ENCODE measurements around the gene ATRX. TPM values are rescaled to one million over a fixed set of nuclear protein-coding genes. Genes with fewer than 3 reads are reported as not detected.

Gene ATRX
- total RNA-seq, 1 donor from 2014 or later, result 106 TPM

DNA sequence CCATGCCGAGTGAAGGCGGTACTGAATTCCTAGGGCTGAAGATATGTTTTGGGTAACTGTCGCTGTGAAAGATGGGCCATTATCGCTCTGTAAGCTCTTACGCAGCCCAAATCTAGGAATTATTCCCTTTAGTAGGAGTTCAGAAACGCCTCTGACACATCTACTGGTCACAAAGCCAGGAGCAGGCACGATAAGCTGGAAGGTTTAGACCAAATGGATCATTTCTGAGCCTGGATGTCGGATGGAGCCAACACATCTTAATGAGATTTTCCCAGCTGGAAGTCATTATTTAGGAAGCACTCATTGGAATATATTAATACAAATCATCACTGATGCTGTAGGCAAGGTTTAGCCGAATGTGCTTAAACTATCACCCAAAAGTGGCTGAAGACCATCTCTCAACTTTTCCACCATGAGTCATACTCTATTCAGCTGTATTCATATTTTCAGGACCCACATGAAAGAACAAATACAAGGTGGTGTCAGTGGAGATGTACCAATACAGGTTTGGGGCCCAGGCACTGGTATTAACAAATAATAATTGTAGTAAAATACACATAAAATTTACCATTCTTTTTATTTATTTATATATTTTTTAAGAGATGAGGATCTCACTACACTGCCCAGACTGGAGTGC lies 34.2 kb upstream of the ATRX start:
- H3K4me3 Mint-ChIP-seq (ENCODE audit: unreplicated experiment), result no peak overlapping the region
- FAIRE-seq, result peak; percentile 13
- Histone ChIP-seq H3K36me3 (ENCODE audit: insufficient read depth, low read length) (no peaks in the 10 kb centered on the region), H3K9ac (ENCODE audit: low read length) (no peak overlapping the region), H3K79me2 (ENCODE audit: insufficient read depth, low read length) (no peaks in the 10 kb centered on the region), H3K27me3 (ENCODE audit: insufficient read depth, low read length) (no peaks in the 10 kb centered on the region), H3K4me2 (ENCODE audit: low read length) (no peak overlapping the region), H2AFZ (ENCODE audit: low read depth, low read length) (no peak overlapping the region), H3K27ac (ENCODE audit: low read depth, low read length) (no peak overlapping the region), H4K20me1 (ENCODE audit: insufficient read depth, low read length) (no peaks in the 10 kb centered on the region), H3K4me3 (ENCODE audit: insufficient read depth, low read depth, low read length) (no peak overlapping the region), H3K4me1 (ENCODE audit: insufficient read depth, low read length) (no peaks in the 10 kb centered on the region), H3K9me3 (ENCODE audit: insufficient read depth, low read depth, low read length) (no peaks in the 10 kb centered on the region)
- H3K36me3 Mint-ChIP-seq (ENCODE audit: low read depth, unreplicated experiment), result peaks cover 9% of the 10 kb centered on the region
- no peaks in the 10 kb centered on the region for H3K27me3 Mint-ChIP-seq (ENCODE audit: low read depth, unreplicated experiment)
- no peak for DNase-seq (ENCODE audit: low read depth)
- TF ChIP-seq, protein P1, sequence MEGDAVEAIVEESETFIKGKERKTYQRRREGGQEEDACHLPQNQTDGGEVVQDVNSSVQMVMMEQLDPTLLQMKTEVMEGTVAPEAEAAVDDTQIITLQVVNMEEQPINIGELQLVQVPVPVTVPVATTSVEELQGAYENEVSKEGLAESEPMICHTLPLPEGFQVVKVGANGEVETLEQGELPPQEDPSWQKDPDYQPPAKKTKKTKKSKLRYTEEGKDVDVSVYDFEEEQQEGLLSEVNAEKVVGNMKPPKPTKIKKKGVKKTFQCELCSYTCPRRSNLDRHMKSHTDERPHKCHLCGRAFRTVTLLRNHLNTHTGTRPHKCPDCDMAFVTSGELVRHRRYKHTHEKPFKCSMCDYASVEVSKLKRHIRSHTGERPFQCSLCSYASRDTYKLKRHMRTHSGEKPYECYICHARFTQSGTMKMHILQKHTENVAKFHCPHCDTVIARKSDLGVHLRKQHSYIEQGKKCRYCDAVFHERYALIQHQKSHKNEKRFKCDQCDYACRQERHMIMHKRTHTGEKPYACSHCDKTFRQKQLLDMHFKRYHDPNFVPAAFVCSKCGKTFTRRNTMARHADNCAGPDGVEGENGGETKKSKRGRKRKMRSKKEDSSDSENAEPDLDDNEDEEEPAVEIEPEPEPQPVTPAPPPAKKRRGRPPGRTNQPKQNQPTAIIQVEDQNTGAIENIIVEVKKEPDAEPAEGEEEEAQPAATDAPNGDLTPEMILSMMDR (IDR thresholded peaks at IDR 0.05; ENCODE audit: insufficient read depth, low read depth, low read length), result no peak
- TF ChIP-seq EZH2 (IDR thresholded peaks at IDR 0.05; ENCODE audit: insufficient read depth, low read length), result no peak
- H3K9me3 Mint-ChIP-seq (ENCODE audit: unreplicated experiment), result no peaks in the 10 kb centered on the region
- H3K4me1 Mint-ChIP-seq (ENCODE audit: low read depth, unreplicated experiment), result no peaks in the 10 kb centered on the region
- H3K27ac Mint-ChIP-seq (ENCODE audit: unreplicated experiment), result no peak overlapping the region

DNA sequence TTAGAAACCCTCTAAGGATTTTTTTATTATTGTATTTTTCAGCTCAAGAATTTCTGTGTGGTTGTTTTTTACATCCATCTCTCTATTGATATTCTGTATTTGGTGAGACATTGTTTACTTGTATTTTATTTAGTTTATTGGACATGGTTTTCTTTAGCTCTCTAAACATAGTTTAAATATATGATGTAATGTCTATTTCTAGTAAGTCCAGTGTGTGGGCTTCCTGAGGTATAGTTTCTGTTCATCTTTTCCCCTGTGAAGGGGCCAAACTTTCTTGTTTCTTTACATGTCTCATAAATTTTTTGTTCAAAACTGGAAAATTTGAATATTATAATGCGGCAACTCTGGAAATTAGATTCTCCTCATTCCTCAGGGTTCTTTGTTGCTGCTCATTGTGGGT lies 28.2 kb upstream of the ATRX start:
- Histone ChIP-seq H3K79me2 (ENCODE audit: insufficient read depth, low read length) (no peaks in the 10 kb centered on the region), H3K4me1 (ENCODE audit: insufficient read depth, low read length) (no peaks in the 10 kb centered on the region), H2AFZ (ENCODE audit: low read depth, low read length) (no peak overlapping the region), H3K36me3 (ENCODE audit: insufficient read depth, low read length) (no peaks in the 10 kb centered on the region), H3K4me2 (ENCODE audit: low read length) (no peak overlapping the region), H3K27me3 (ENCODE audit: insufficient read depth, low read length) (no peaks in the 10 kb centered on the region), H3K9me3 (ENCODE audit: insufficient read depth, low read depth, low read length) (no peaks in the 10 kb centered on the region), H4K20me1 (ENCODE audit: insufficient read depth, low read length) (no peaks in the 10 kb centered on the region), H3K9ac (ENCODE audit: low read length) (no peak overlapping the region), H3K27ac (ENCODE audit: low read depth, low read length) (no peak overlapping the region), H3K4me3 (ENCODE audit: insufficient read depth, low read depth, low read length) (no peak overlapping the region)
- Mint-ChIP-seq H3K4me3 (ENCODE audit: unreplicated experiment) (no peak overlapping the region), H3K36me3 (ENCODE audit: low read depth, unreplicated experiment) (no peaks in the 10 kb centered on the region), H3K27me3 (ENCODE audit: low read depth, unreplicated experiment) (no peaks in the 10 kb centered on the region), H3K27ac (ENCODE audit: unreplicated experiment) (no peak overlapping the region), H3K9me3 (ENCODE audit: unreplicated experiment) (no peaks in the 10 kb centered on the region), H3K4me1 (ENCODE audit: low read depth, unreplicated experiment) (no peaks in the 10 kb centered on the region)
- FAIRE-seq, result no peak
- no peak for TF ChIP-seq EZH2 (IDR thresholded peaks at IDR 0.05; ENCODE audit: insufficient read depth, low read length)
- TF ChIP-seq, protein P1 (IDR thresholded peaks at IDR 0.05; ENCODE audit: insufficient read depth, low read depth, low read length), result no peak
- no peak for DNase-seq (ENCODE audit: low read depth)

DNA sequence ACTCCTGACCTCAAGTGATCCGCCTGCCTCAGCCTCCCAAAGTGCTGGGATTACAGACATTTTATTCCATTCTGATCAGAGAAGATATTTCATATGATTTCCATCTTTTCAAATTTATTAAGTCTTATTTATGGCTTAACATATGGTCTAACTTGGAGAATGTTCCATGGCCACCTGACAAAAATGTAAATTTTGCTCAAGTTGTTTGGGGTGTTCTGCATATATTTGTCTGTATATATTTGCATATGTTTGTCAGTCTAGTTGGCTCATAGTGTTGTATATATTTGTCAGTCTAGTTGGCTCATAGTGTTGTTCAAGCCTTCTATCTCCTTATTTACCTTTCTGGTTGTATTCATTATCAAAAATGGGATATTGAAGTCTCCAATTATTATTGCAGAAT lies 16.2 kb upstream of the ATRX start:
- no peak for FAIRE-seq
- no peaks in the 10 kb centered on the region for H3K27me3 Mint-ChIP-seq (ENCODE audit: low read depth, unreplicated experiment)

More for the DNA sequence above, 16.2 kb upstream of the ATRX start:
- no peaks in the 10 kb centered on the region for H3K27me3 ChIP-seq (ENCODE audit: insufficient read depth, low read length)
- no peak overlapping the region for H3K9ac ChIP-seq (ENCODE audit: low read length)
- Mint-ChIP-seq H3K27ac (ENCODE audit: unreplicated experiment) (no peak overlapping the region), H3K9me3 (ENCODE audit: unreplicated experiment) (no peaks in the 10 kb centered on the region), H3K4me1 (ENCODE audit: low read depth, unreplicated experiment) (no peaks in the 10 kb centered on the region), H3K4me3 (ENCODE audit: unreplicated experiment) (no peak overlapping the region), H3K36me3 (ENCODE audit: low read depth, unreplicated experiment) (no peaks in the 10 kb centered on the region)
- H3K9me3 ChIP-seq (ENCODE audit: insufficient read depth, low read depth, low read length), result no peaks in the 10 kb centered on the region
- H3K36me3 ChIP-seq (ENCODE audit: insufficient read depth, low read length), result no peaks in the 10 kb centered on the region
- H3K27ac ChIP-seq (ENCODE audit: low read depth, low read length), result no peak overlapping the region
- TF ChIP-seq EZH2 (IDR thresholded peaks at IDR 0.05; ENCODE audit: insufficient read depth, low read length), result no peak
- TF ChIP-seq, protein P1 (IDR thresholded peaks at IDR 0.05; ENCODE audit: insufficient read depth, low read depth, low read length), result no peak
- H3K4me1 ChIP-seq (ENCODE audit: insufficient read depth, low read length), result no peaks in the 10 kb centered on the region
- no peak for DNase-seq (ENCODE audit: low read depth)
- H4K20me1 ChIP-seq (ENCODE audit: insufficient read depth, low read length), result no peaks in the 10 kb centered on the region
- H3K4me2 ChIP-seq (ENCODE audit: low read length), result no peak overlapping the region
- no peaks in the 10 kb centered on the region for H3K79me2 ChIP-seq (ENCODE audit: insufficient read depth, low read length)
- no peak overlapping the region for H2AFZ ChIP-seq (ENCODE audit: low read depth, low read length)
- H3K4me3 ChIP-seq (ENCODE audit: insufficient read depth, low read depth, low read length), result no peak overlapping the region

Data from astrocyte (in vitro differentiated cells and primary cell).